Measurements from ENCODE around the gene ATP1B4.
"Not testable (repeated sequence)": the region's sequence is repeated elsewhere in the genome, so short reads cannot be mapped to it uniquely, and the experiment has no call there.

ATP1B4 gene

GRCh38 chrX:120361764-120362305 is at the start of gene ATP1B4:
Gene ATP1B4 (plus strand): TSS chrX:120362089. CDS start chrX:120362169, 80 bp downstream.
- no peak for DNase-seq

- DNase-seq: no peak
Measured at GRCh38 chrX:120315776-120316175, 46.1 kb upstream of the ATP1B4 start.

- no peak for DNase-seq
Measured at GRCh38 chrX:120316587-120317283, 45.2 kb upstream of the ATP1B4 start.

- no peak for DNase-seq
Measured at GRCh38 chrX:120318411-120318810, 43.5 kb upstream of the ATP1B4 start.

- no peak for DNase-seq
Measured at GRCh38 chrX:120321520-120322281, 40.2 kb upstream of the ATP1B4 start.

- DNase-seq: no peak
Measured at GRCh38 chrX:120331116-120331515, 30.8 kb upstream of the ATP1B4 start.

- DNase-seq: no peak
Measured at GRCh38 chrX:120332394-120332793, 29.5 kb upstream of the ATP1B4 start.

GRCh38 chrX:120334151-120334550 is 27.7 kb upstream of the ATP1B4 start:
- no peak for DNase-seq

GRCh38 chrX:120334603-120335002 is 27.3 kb upstream of the ATP1B4 start:
- DNase-seq: no peak

- DNase-seq: no peak
Measured at GRCh38 chrX:120335289-120335688, 26.6 kb upstream of the ATP1B4 start.

GRCh38 chrX:120336899-120337298 is 25.0 kb upstream of the ATP1B4 start:
- no peak for DNase-seq

GRCh38 chrX:120344566-120344965 is 17.3 kb upstream of the ATP1B4 start:
- DNase-seq: not testable (repeated sequence)

- no peak for DNase-seq
Measured at GRCh38 chrX:120350450-120351138, 11.3 kb upstream of the ATP1B4 start.

- DNase-seq: no peak
Measured at GRCh38 chrX:120356084-120356483, 5.8 kb upstream of the ATP1B4 start.

- DNase-seq: no peak
Measured at GRCh38 chrX:120357186-120357585, 4.7 kb upstream of the ATP1B4 start.

GRCh38 chrX:120358737-120359456 is 3.0 kb upstream of the ATP1B4 start:
- no peak for DNase-seq

GRCh38 chrX:120365320-120365719 is 3.4 kb downstream of the ATP1B4 start:
- DNase-seq: no peak

GRCh38 chrX:120365968-120366367 is 4.1 kb downstream of the ATP1B4 start:
- no peak for DNase-seq

- no peak for DNase-seq
Measured at GRCh38 chrX:120366794-120367193, 4.9 kb downstream of the ATP1B4 start.

- DNase-seq: no peak
Measured at GRCh38 chrX:120367402-120368109, 5.7 kb downstream of the ATP1B4 start.

GRCh38 chrX:120372667-120373370 is 10.9 kb downstream of the ATP1B4 start:
- no peak for DNase-seq
